ENCODE results near the gene CYP46A1. TPM values are rescaled to one million over a fixed set of nuclear protein-coding genes. Genes with fewer than 3 reads are reported as not detected.
A peak's percentile ranks its signal among the peaks of the same experiment; 100 is the strongest.

CYP46A1 gene
- total and polyA plus RNA-seq, 2 experiments from 2014 or later, result 0.47 to 1.7 TPM

DNA sequence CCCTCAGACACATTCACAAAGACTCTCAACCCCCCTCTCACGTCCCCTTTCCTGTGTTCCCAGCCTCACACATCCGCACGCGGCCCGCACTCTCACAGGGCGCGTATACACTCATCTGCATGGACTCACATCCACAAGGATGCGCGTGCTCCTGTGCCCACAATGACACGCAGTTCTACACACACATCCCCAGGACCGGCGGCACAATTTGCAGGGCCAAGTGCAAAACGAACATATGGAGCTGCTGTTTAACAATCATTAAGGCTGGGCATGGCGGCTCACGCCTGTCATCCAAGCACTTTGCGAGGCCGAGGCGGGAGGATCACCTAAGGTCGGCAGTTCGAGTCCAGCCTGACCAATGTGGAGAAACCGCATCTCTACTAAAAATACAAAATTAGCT lies 72.7 kb downstream of the CYP46A1 start:
- no peak overlapping the region for H3K4me3 ChIP-seq

DNA sequence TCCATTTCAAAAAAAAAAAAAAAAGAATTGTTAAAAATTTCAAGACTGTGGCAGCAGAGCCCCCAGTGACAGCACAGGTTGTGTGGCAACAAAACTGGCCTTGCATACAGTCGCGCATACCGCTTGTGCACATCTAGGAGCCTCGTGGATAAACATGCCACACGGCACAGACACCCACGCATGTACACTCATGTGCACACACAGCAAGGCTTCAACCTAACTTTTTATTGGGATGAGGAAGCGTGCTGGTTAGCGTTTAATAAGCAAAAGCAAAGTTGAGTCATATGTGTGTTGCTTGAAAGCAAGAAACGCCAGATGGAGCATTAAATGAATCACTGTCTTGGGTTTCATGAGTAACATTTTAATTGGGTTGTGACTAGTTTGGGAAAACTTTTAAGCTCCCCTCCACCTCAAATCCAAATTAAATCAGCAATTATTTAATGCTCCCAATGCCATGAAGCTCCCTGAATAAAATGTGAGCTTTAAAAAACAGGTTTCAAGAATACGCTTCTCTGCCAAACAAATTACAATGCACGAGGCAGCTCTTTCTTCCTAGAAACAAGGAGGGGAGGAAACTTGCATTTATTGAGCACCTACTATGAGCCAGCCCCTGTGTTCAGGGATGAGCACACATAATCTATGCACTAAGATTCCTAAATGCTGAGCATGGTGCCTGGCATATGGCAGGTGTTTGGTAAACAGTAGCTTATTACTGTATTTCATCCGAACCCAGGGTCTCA lies 73.4 kb downstream of the CYP46A1 start:
- H3K9me2 ChIP-seq (replicated peaks; ENCODE audit: insufficient read depth), result no peaks in the 10 kb centered on the region
- peaks cover 5% of the 10 kb centered on the region for H3K4me1 ChIP-seq (ENCODE audit: insufficient read depth)
- H4K20me1 ChIP-seq (ENCODE audit: insufficient read depth, poor library complexity, severe bottlenecking), result no peaks in the 10 kb centered on the region
- no peaks in the 10 kb centered on the region for H3K79me2 ChIP-seq
- H3K27me3 ChIP-seq, result no peaks in the 10 kb centered on the region
- no peak overlapping the region for H2AFZ ChIP-seq
- no peak for DNase-seq (ENCODE audit: low spot score)
- TF ChIP-seq EZH2phosphoT487 (IDR thresholded peaks at IDR 0.05; ENCODE audit: low read depth, severe bottlenecking, unreplicated experiment) (no peak), EZH2 (IDR thresholded peaks at IDR 0.05; ENCODE audit: borderline replicate concordance) (no peak)
- TF ChIP-seq, protein P1, sequence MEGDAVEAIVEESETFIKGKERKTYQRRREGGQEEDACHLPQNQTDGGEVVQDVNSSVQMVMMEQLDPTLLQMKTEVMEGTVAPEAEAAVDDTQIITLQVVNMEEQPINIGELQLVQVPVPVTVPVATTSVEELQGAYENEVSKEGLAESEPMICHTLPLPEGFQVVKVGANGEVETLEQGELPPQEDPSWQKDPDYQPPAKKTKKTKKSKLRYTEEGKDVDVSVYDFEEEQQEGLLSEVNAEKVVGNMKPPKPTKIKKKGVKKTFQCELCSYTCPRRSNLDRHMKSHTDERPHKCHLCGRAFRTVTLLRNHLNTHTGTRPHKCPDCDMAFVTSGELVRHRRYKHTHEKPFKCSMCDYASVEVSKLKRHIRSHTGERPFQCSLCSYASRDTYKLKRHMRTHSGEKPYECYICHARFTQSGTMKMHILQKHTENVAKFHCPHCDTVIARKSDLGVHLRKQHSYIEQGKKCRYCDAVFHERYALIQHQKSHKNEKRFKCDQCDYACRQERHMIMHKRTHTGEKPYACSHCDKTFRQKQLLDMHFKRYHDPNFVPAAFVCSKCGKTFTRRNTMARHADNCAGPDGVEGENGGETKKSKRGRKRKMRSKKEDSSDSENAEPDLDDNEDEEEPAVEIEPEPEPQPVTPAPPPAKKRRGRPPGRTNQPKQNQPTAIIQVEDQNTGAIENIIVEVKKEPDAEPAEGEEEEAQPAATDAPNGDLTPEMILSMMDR (IDR thresholded peaks at IDR 0.05; ENCODE audit: poor library complexity), result no peak
- no peak overlapping the region for H3K4me3 ChIP-seq
- 85% methylated on average over 12 of the region's 12 CpGs for WGBS (ENCODE audit: low lambda C conversion rate, missing lambda C conversion rate)
- H3K36me3 ChIP-seq (replicated peaks; ENCODE audit: insufficient read depth, low read depth), result no peaks in the 10 kb centered on the region
- no peaks in the 10 kb centered on the region for H3K9me3 ChIP-seq (ENCODE audit: low read depth)
- H3K27ac ChIP-seq, result no peak overlapping the region
- H3K4me2 ChIP-seq, result no peak overlapping the region

More for the DNA sequence above, 72.7 kb downstream of the CYP46A1 start:
- H2AFZ ChIP-seq, result no peak overlapping the region
- H3K4me1 ChIP-seq (ENCODE audit: insufficient read depth), result peaks cover 12% of the 10 kb centered on the region
- no peak overlapping the region for H3K27ac ChIP-seq
- WGBS (ENCODE audit: low lambda C conversion rate, missing lambda C conversion rate), result 96% methylated on average over 21 of the region's 21 CpGs
- TF ChIP-seq EZH2 (IDR thresholded peaks at IDR 0.05; ENCODE audit: borderline replicate concordance) (no peak), EZH2phosphoT487 (IDR thresholded peaks at IDR 0.05; ENCODE audit: low read depth, severe bottlenecking, unreplicated experiment) (no peak)
- TF ChIP-seq, protein P1 (IDR thresholded peaks at IDR 0.05; ENCODE audit: poor library complexity), result no peak
- H3K4me2 ChIP-seq, result no peak overlapping the region
- H3K36me3 ChIP-seq (replicated peaks; ENCODE audit: insufficient read depth, low read depth), result no peaks in the 10 kb centered on the region
- H3K9me2 ChIP-seq (replicated peaks; ENCODE audit: insufficient read depth), result no peaks in the 10 kb centered on the region
- H4K20me1 ChIP-seq (ENCODE audit: insufficient read depth, poor library complexity, severe bottlenecking), result no peaks in the 10 kb centered on the region
- H3K9me3 ChIP-seq (ENCODE audit: low read depth), result no peaks in the 10 kb centered on the region
- no peaks in the 10 kb centered on the region for H3K27me3 ChIP-seq
- no peak for DNase-seq (ENCODE audit: low spot score)
- H3K79me2 ChIP-seq, result no peaks in the 10 kb centered on the region

DNA sequence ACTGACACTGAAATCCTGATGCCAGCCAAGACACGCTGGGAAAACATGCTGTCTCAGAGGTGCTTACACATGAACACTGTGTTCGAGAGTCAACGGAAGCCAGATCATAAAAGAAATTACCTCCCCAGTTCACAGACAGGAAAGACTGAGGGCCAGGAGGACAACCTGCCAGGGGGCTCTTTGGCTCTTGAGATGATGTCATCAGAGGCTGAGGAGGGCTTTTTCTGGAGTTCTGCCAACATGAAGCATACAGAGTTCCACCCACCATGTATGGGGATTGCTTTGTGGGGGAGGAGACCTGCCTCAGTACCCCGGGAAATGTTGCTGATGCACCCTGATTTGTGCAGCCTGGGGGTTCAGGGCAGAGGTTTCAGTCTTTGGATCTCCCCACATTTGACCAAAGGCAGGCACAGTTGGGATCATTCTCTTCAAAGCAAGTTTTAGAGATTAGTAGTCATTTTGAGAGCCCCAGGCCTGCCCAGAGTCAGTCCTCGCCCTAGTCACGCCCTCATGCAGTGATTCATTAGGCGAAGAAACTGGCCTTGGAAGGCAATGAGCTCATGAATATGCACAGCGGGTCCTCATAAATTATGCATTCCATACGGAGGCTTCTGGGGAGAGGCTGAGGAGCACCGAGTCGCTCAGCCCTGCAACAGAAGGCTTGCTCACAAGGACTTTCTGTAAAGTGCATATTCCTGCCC lies 74.2 kb downstream of the CYP46A1 start:
- Histone ChIP-seq H3K27ac (no peak overlapping the region), H3K4me3 (no peak overlapping the region), H3K4me2 (no peak overlapping the region), H3K79me2 (no peaks in the 10 kb centered on the region), H3K4me1 (ENCODE audit: insufficient read depth) (no peaks in the 10 kb centered on the region), H3K9me3 (ENCODE audit: low read depth) (no peaks in the 10 kb centered on the region), H4K20me1 (ENCODE audit: insufficient read depth, poor library complexity, severe bottlenecking) (no peaks in the 10 kb centered on the region), H3K27me3 (no peaks in the 10 kb centered on the region), H3K36me3 (replicated peaks; ENCODE audit: insufficient read depth, low read depth) (no peaks in the 10 kb centered on the region), H3K9me2 (replicated peaks; ENCODE audit: insufficient read depth) (no peaks in the 10 kb centered on the region), H2AFZ (no peak overlapping the region)
- DNase-seq (ENCODE audit: low spot score), result peak; percentile 44
- TF ChIP-seq EZH2 (IDR thresholded peaks at IDR 0.05; ENCODE audit: borderline replicate concordance) (no peak), EZH2phosphoT487 (IDR thresholded peaks at IDR 0.05; ENCODE audit: low read depth, severe bottlenecking, unreplicated experiment) (no peak)
- TF ChIP-seq, protein P1 (IDR thresholded peaks at IDR 0.05; ENCODE audit: poor library complexity), result no peak
- WGBS (ENCODE audit: low lambda C conversion rate, missing lambda C conversion rate), result 68% methylated on average over 11 of the region's 11 CpGs

Measured in hepatocyte (in vitro differentiated cells).